Neural cell (in vitro differentiated cells): ENCODE data around the gene TRMT1. TPM values are rescaled to one million over a fixed set of nuclear protein-coding genes. Genes with fewer than 3 reads are reported as not detected.

ENCODE experiments used
- H2AFZ ChIP-seq: fragments of 200-600, 300-800 bp; sonication (generic), shearing (Covaris generic); 2 replicates; pipeline ENCODE4 v1.6.0; 2014; ENCODE audit warnings: low read depth, mild to moderate bottlenecking, antibody characterized with exemption, low read length, moderate library complexity
- H3F3A ChIP-seq: fragments of 200-600 bp; shearing (Covaris generic); 2 replicates; pipeline ENCODE4 v1.6.1; 2016; ENCODE audit warnings: mild to moderate bottlenecking, moderate library complexity, mixed read lengths, antibody characterized with exemption, low read length; ENCODE audit not compliant: insufficient read depth, poor library complexity, severe bottlenecking
- H3K27ac ChIP-seq: fragments of 200-600, 300-800 bp; sonication (generic), shearing (Covaris generic); 2 replicates; pipeline ENCODE4 v1.5.1; 2014; ENCODE audit warnings: mild to moderate bottlenecking, low read length, moderate library complexity
- H3K27me3 ChIP-seq: fragments of 300-800, 200-600 bp; sonication (generic), shearing (Covaris generic); 2 replicates; pipeline ENCODE4 v1.6.0; 2014; ENCODE audit warnings: mild to moderate bottlenecking, low read depth, low read length, moderate library complexity; ENCODE audit not compliant: insufficient read depth
- H3K36me3 ChIP-seq: fragments of 300-800, 200-600 bp; sonication (generic), shearing (Covaris generic); 2 replicates; pipeline ENCODE4 v1.5.1; 2014; ENCODE audit warnings: mild to moderate bottlenecking, antibody characterized with exemption, low read length, moderate library complexity; ENCODE audit not compliant: insufficient read depth
- H3K4me2 ChIP-seq: fragments of 300-800, 200-600 bp; sonication (generic), shearing (Covaris generic); 2 replicates; pipeline ENCODE4 v1.6.0; 2014; ENCODE audit warnings: mild to moderate bottlenecking, low read length
- H3K4me3 ChIP-seq: fragments of 300-800, 200-600 bp; sonication (generic), shearing (Covaris generic); 2 replicates; pipeline ENCODE4 v1.5.1; 2014; ENCODE audit warnings: mild to moderate bottlenecking, low read length, moderate library complexity
- H3K79me2 ChIP-seq: fragments of 200-600 bp; shearing (Covaris generic); replicated peaks from 2 replicates; pipeline ENCODE4 v1.6.0; 2014; ENCODE audit warnings: mild to moderate bottlenecking, low read length, moderate library complexity; ENCODE audit not compliant: insufficient read depth
- H3K9ac ChIP-seq: fragments of 300-800, 200-600 bp; sonication (generic), shearing (Covaris generic); 2 replicates; pipeline ENCODE4 v1.6.1; 2016; ENCODE audit warnings: mild to moderate bottlenecking, low read length, mixed read lengths
- H3K9me2 ChIP-seq: fragments of 200-600 bp; shearing (Covaris generic); 2 replicates; pipeline ENCODE4 v1.6.1; 2016; ENCODE audit warnings: mild to moderate bottlenecking, low read length, mixed read lengths; ENCODE audit not compliant: insufficient read depth
- H3K9me3 ChIP-seq: fragments of 200-600, 300-800 bp; sonication (generic), shearing (Covaris generic); 2 replicates; pipeline ENCODE4 v1.6.1; 2016; ENCODE audit warnings: mild to moderate bottlenecking, mixed run types, low read length, moderate library complexity, mixed read lengths
- H4K20me1 ChIP-seq: fragments of 200-600 bp; shearing (Covaris generic); 2 replicates; pipeline ENCODE4 v1.6.1; 2016; ENCODE audit warnings: mild to moderate bottlenecking, mixed run types; ENCODE audit not compliant: insufficient read depth
- CTCF ChIP-seq: fragments of 450-650 bp; IDR thresholded peaks from 2 replicates; pipeline ENCODE4 v1.5.1; 2014; ENCODE audit warnings: antibody characterized with exemption, mild to moderate bottlenecking, moderate library complexity; ENCODE audit not compliant: poor library complexity, severe bottlenecking
- EP300 ChIP-seq: fragments of 450-650 bp; conservative IDR thresholded peaks from 2 replicates; pipeline ENCODE4 v1.6.1; 2014; ENCODE audit warnings: antibody characterized with exemption, mild to moderate bottlenecking, moderate library complexity; ENCODE audit not compliant: poor library complexity, severe bottlenecking
- EZH2 ChIP-seq: fragments of 200-600, 300-800 bp; shearing (Covaris generic), sonication (generic); IDR thresholded peaks from 2 replicates; pipeline ENCODE4 v1.6.1; 2014; ENCODE audit warnings: antibody characterized with exemption, low read length, borderline replicate concordance, mild to moderate bottlenecking; ENCODE audit not compliant: insufficient read depth, poor library complexity, severe bottlenecking
- MXI1 ChIP-seq: fragments of 450-650 bp; conservative IDR thresholded peaks from 2 replicates; pipeline ENCODE4 v1.6.1; 2014; ENCODE audit warnings: antibody characterized with exemption, mild to moderate bottlenecking; ENCODE audit not compliant: poor library complexity, severe bottlenecking
- POLR2AphosphoS5 ChIP-seq: IDR thresholded peaks from 2 replicates; pipeline ENCODE4 v1.6.1; 2012
- RAD21 ChIP-seq: fragments of 450-650 bp; conservative IDR thresholded peaks from 2 replicates; pipeline ENCODE4 v1.6.1; 2014; ENCODE audit warnings: antibody characterized with exemption, mild to moderate bottlenecking, moderate library complexity
- REST ChIP-seq: IDR thresholded peaks from 2 replicates; pipeline ENCODE4 v1.6.1; 2012; ENCODE audit warnings: borderline replicate concordance
- SMC3 ChIP-seq: fragments of 450-650 bp; conservative IDR thresholded peaks from 2 replicates; pipeline ENCODE4 v1.6.1; 2014; ENCODE audit warnings: antibody characterized with exemption, mild to moderate bottlenecking, moderate library complexity; ENCODE audit not compliant: poor library complexity
- TAF1 ChIP-seq: IDR thresholded peaks from 2 replicates; pipeline ENCODE4 v1.6.1; 2012; ENCODE audit warnings: low read depth
- polyA plus RNA-seq: library from polyadenylated mRNA; depleted of rRNA; stranded (reverse); fragments of >200 nt; gene quantifications from 2 replicates; pipeline ENCODE4 v1.2.3, GENCODE V29; 2014

TRMT1 gene
- polyA plus RNA-seq, 1 donor from 2014 or later = 94.4 TPM

GRCh38 chr19:13089857-13090507 is 26.6 kb downstream of the TRMT1 start:
- H3K4me3 ChIP-seq = no peak overlapping the region

More at GRCh38 chr19:13089857-13090507, 26.6 kb downstream of the TRMT1 start:
- Histone ChIP-seq H3K79me2 (no peaks in the 10 kb centered on the region), H3K4me2 (no peak overlapping the region), H3F3A (no peaks in the 10 kb centered on the region), H3K36me3 (no peaks in the 10 kb centered on the region), H3K9me2 (no peaks in the 10 kb centered on the region), H3K9ac (no peak overlapping the region), H2AFZ (no peak overlapping the region), H3K27me3 (peaks cover 12% of the 10 kb centered on the region), H3K27ac (no peak overlapping the region), H4K20me1 (no peaks in the 10 kb centered on the region), H3K9me3 (no peaks in the 10 kb centered on the region)
- TF ChIP-seq SMC3 = no peak
- TF ChIP-seq CTCF = no peak
- no peak for TF ChIP-seq REST
- TF ChIP-seq RAD21 = no peak
- no peak for TF ChIP-seq TAF1
- TF ChIP-seq EP300 = no peak
- no peak for TF ChIP-seq POLR2AphosphoS5
- TF ChIP-seq MXI1 = no peak
- no peak for TF ChIP-seq EZH2
